ENCODE measurements around the gene CLPTM1L.
"Not testable (repeated sequence)": the region's sequence is repeated elsewhere in the genome, so short reads cannot be mapped to it uniquely, and the experiment has no call there.

DNA sequence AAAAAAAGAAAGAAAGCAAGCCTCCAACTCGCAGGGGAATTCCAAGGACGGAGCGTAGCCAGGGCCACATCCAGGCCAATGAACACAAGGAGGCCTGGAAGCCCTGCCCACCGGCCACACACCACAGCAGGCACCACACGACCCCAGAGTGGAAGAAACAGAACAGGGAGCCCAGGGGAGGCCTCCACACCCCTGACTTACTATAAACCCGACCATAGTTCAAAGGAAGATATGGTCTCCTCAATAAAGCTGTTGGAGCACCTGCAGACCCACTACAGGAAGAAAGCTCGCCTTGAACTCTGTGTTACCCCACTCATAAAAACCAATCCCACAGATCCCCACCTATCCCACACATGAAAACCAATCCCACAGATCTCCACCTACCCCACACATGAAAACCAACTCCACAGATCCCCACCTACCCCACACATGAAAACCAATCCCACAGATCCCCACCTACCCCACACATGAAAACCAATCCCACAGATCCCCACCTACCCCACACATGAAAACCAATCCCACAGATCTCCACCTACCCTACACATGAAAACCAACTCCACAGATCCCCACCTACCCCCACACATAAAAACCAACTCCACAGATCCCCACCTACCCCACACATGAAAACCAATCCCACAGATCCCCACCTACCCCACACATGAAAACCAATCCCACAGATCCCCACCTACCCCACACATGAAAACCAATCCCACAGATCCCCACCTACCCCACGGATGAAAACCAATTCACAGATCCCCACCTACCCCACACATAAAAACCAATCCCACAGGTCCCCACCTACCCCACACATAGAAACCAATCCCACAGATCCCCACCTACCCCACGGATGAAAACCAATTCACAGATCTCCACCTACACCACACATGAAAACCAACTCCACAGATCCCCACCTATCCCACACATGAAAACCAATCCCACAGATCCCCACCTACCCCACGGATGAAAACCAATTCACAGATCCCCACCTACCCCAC, 69.2 kb downstream of the CLPTM1L start:
- TF ChIP-seq, protein P1, sequence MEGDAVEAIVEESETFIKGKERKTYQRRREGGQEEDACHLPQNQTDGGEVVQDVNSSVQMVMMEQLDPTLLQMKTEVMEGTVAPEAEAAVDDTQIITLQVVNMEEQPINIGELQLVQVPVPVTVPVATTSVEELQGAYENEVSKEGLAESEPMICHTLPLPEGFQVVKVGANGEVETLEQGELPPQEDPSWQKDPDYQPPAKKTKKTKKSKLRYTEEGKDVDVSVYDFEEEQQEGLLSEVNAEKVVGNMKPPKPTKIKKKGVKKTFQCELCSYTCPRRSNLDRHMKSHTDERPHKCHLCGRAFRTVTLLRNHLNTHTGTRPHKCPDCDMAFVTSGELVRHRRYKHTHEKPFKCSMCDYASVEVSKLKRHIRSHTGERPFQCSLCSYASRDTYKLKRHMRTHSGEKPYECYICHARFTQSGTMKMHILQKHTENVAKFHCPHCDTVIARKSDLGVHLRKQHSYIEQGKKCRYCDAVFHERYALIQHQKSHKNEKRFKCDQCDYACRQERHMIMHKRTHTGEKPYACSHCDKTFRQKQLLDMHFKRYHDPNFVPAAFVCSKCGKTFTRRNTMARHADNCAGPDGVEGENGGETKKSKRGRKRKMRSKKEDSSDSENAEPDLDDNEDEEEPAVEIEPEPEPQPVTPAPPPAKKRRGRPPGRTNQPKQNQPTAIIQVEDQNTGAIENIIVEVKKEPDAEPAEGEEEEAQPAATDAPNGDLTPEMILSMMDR (IDR thresholded peaks at IDR 0.05), result not testable (repeated sequence)
- TF ChIP-seq ZFX (IDR thresholded peaks at IDR 0.05; ENCODE audit: borderline replicate concordance), result not testable (repeated sequence)
